Mesangial cell (primary cell): Measurements from ENCODE around the gene ZNF219. TPM values are rescaled to one million over a fixed set of nuclear protein-coding genes. Genes with fewer than 3 reads are reported as not detected.

Source experiments
- total RNA-seq: library from RNA; depleted of rRNA; stranded (reverse); fragments of >200 nt; gene quantifications from 2 replicates; pipeline ENCODE4 v1.2.3, GENCODE V29; 2015

The ZNF219 gene
- 10.4 and 26.1 TPM in 2 replicates for total RNA-seq

DNA sequence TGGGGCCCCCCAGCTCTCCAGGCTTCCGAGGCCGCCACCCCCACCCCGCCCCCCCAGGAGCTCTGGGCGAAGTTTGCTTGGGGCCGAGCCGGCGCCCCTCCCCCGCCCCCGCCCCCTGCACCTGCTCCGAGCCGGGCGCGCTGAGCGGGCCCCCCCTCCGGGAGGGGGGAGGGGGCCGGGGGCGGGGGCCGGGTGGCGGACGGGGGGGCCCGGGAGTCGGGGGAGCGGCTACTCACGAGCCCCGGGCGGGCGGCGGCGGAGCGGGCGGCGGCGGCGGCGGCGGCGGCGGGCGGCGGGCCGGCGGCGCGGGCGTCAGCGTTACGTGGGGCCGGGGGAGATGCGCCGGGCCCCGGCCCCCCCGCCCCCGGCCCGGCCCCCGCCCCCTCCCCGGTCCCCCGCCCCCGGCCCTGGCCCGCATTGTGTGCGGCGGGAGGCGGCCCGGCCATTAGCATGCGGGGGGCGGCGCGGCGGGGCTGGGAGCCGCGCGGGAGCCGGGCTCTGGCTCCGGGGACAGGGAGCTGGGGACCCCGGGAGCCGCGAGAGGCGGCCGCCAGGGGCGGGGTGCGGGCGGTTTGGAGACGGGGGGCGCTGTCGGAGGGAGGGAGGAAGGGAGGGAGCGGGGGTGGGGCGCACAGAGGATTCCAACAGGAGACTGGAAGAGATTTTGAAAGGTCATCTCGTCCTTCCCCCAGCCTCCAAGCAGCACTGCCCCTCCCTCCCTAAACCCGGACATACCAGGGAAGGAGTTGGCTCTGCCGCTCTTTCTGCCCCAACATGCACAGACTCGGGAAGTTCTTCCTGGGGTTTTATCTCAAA lies at the start of gene ZNF219:
ZNF219 (minus strand) TSS at position 580 of the 816 bp plus-strand sequence. CDS start 5,064 bp downstream, outside the sequence.

DNA sequence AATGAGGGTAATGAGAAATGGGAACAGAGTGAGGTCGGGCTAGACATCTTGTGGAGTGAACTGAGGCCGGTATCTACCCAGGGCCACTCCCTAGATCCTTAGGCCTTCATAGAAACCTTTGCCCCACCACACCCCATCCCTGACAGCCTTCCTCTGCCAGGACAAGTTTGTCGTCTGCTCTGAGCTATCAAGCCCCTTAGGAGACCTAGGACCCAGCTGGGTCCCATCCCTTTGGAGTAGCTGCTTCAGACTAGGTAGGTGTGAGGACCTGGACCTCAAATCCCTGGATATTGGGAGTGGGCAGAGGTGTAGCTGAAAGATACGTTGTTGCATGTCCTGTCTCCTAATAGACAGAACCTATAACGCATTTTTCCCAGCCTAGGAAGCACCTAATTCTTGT lies 2.5 kb upstream of the ZNF219 start, which contains the start of gene TMEM253:
TMEM253 (plus strand) TSS at position 136 of the 400 bp plus-strand sequence. CDS start 278 bp downstream, outside the sequence.

GRCh38 chr14:21070083-21070609 lies 28.3 kb downstream of the ZNF219 start, which contains the start of gene ARHGEF40:
Gene ARHGEF40, plus strand, starts transcription at chr14:21070304. Its CDS starts 93 bp downstream, at chr14:21070397.

GRCh38 chr14:21057803-21058675 lies 40.4 kb downstream of the ZNF219 start, which contains the start of gene RNASE8:
Gene RNASE8, plus strand, starts transcription at chr14:21057822. Its CDS starts 71 bp downstream, at chr14:21057893.

GRCh38 chr14:21041676-21042433 lies 56.6 kb downstream of the ZNF219 start, which contains the start of gene RNASE7:
Gene RNASE7, plus strand, starts transcription at chr14:21042362. Its CDS starts 631 bp downstream, at chr14:21042993.

Other genes with a start within 250 kb of the ZNF219 start
- gene RNASE3, start 207.3 kb downstream of the ZNF219 start, total RNA-seq, result not detected in 2 replicates
- gene RNASE2, start 143.2 kb downstream of the ZNF219 start, total RNA-seq, result not detected in 2 replicates
- 59.5 and 98.1 TPM in 2 replicates for gene METTL17, start 108.7 kb downstream of the ZNF219 start, total RNA-seq
- gene SLC39A2, start 99.4 kb downstream of the ZNF219 start, total RNA-seq, result not detected in 2 replicates
- gene NDRG2, start 73.6 kb downstream of the ZNF219 start, total RNA-seq, result 2.4 and 8.6 TPM in 2 replicates
- not detected in 2 replicates for gene TPPP2, start 68.4 kb downstream of the ZNF219 start, total RNA-seq
- gene RNASE13, start 63.8 kb downstream of the ZNF219 start, total RNA-seq, result not detected in 2 replicates
- gene RNASE7, start 56.3 kb downstream of the ZNF219 start, total RNA-seq, result not detected in 2 replicates
- not detected in 2 replicates for gene RNASE8, start 40.8 kb downstream of the ZNF219 start, total RNA-seq
- gene ARHGEF40, start 28.4 kb downstream of the ZNF219 start, total RNA-seq, result 39.8 and 47.3 TPM in 2 replicates
- not detected in 2 replicates for gene TMEM253, start 2.4 kb upstream of the ZNF219 start, total RNA-seq
- gene OR5AU1, start 57.4 kb upstream of the ZNF219 start, total RNA-seq, result not detected in 2 replicates
- 443 and 591 TPM in 2 replicates for gene HNRNPC, start 170.8 kb upstream of the ZNF219 start, total RNA-seq
- not detected in 2 replicates for gene RPGRIP1, start 181.4 kb upstream of the ZNF219 start, total RNA-seq